K562 (cell line): ENCODE measurements around the gene DSCAM. TPM values are rescaled to one million over a fixed set of nuclear protein-coding genes. Genes with fewer than 3 reads are reported as not detected.

Source experiments
- ATAC-seq: fragments of 200-7000 bp; cut with Tn5 transposase; 3 replicates; pipeline ENCODE4 v1.9.1; 2020; ENCODE audit warnings: moderate library complexity
- BruUV-seq: library from RNA; stranded (reverse); fragments of 400-500 nt; replicated peaks from 2 replicates; lab custom pipeline; 2021; lab: Mats Ljungman, UMichigan
- CTCF ChIA-PET: fragments of 300-600 bp; formaldehyde crosslinking; extraction: SDS; loops from one replicate; lab custom pipeline; 2021; ENCODE audit warnings: low intra/inter-chr PET ratio; lab: Yijun Ruan, JAX
- POLR2A ChIA-PET: fragments of 300-600, 350-650 bp; sonication (Branson Sonifier 250); formaldehyde crosslinking; extraction: SDS; loops from one replicate; lab custom pipeline; 2021; ENCODE audit warnings: antibody characterized with exemption, inconsistent platforms; lab: Yijun Ruan, JAX
- DNase-seq, 4 experiments: peaks; one replicate each; pipeline versions ENCODE4 v3.0.0 to v3.0.0-alpha.2; 2011 to 2018; ENCODE audit warnings: low spot score in 3 of 4, mixed read lengths in 3 of 4; ENCODE audit errors: extremely low read depth in 1 of 4
- FAIRE-seq: peaks from 2 replicates; lab custom pipeline; 2011; peaks lifted over from hg19 to GRCh38; lab: Jason Lieb, UNC
- H2AFZ ChIP-seq: 2 replicates; pipeline ENCODE4 v1.6.0; 2011; ENCODE audit warnings: low read depth, low read length, control low read depth, inconsistent platforms
- H3K27ac ChIP-seq: fragments of 200-600 bp; 3 replicates; pipeline ENCODE4 v1.8.0; 2011; ENCODE audit warnings: low read depth, mild to moderate bottlenecking, control low read depth, inconsistent platforms, low read length, moderate library complexity, mixed read lengths; ENCODE audit errors: extremely low read depth
- H3K27me3 ChIP-seq, 2 experiments: fragments of 300-600 bp in 1 of 2; 2 replicates in 1 of 2; 3 replicates in 1 of 2; pipeline versions ENCODE4 v1.6.0 to v1.8.0; 2011; ENCODE audit warnings: inconsistent platforms in 2 of 2, low read length in 2 of 2, mild to moderate bottlenecking in 1 of 2, mixed read lengths in 1 of 2, moderate library complexity in 1 of 2; ENCODE audit not compliant: control insufficient read depth in 2 of 2, insufficient read depth in 2 of 2
- H3K36me3 ChIP-seq: fragments of 300-600 bp; 3 replicates; pipeline ENCODE4 v1.8.0; 2011; ENCODE audit warnings: mild to moderate bottlenecking, low read length, inconsistent platforms; ENCODE audit not compliant: control insufficient read depth, insufficient read depth
- H3K4me1 ChIP-seq, 2 experiments: fragments of 200-600 bp in 1 of 2; replicated peaks in 1 of 2; 2 replicates in 1 of 2; 3 replicates in 1 of 2; pipeline versions ENCODE4 v1.5.1 to v1.8.0; 2011; ENCODE audit warnings: inconsistent platforms in 2 of 2, low read length in 2 of 2, mild to moderate bottlenecking in 1 of 2, mixed read lengths in 1 of 2, moderate library complexity in 1 of 2; ENCODE audit not compliant: control insufficient read depth in 2 of 2, insufficient read depth in 2 of 2
- H3K4me2 ChIP-seq: 2 replicates; pipeline ENCODE4 v1.6.1; 2011; ENCODE audit warnings: low read length, control low read depth, inconsistent platforms, mixed read lengths; ENCODE audit not compliant: insufficient read depth
- H3K4me3 ChIP-seq: fragments of 200-600 bp; sonication (generic), shearing (Covaris generic); 2 replicates; pipeline ENCODE4 v1.5.1; 2016; ENCODE audit warnings: control low read depth, inconsistent platforms
- H3K79me2 ChIP-seq: fragments of 200-600 bp; 3 replicates; pipeline ENCODE4 v1.8.0; 2011; ENCODE audit warnings: low read length, inconsistent platforms; ENCODE audit not compliant: control insufficient read depth, insufficient read depth
- H3K9ac ChIP-seq, 2 experiments: 2 replicates each; pipeline versions ENCODE4 v1.6.0 to v1.6.1; 2011; ENCODE audit warnings: low read depth in 2 of 2, low read length in 2 of 2, control low read depth in 1 of 2, inconsistent platforms in 1 of 2, mild to moderate bottlenecking in 1 of 2, mixed read lengths in 1 of 2; ENCODE audit not compliant: insufficient read depth in 1 of 2
- H3K9me1 ChIP-seq: one replicate; pipeline ENCODE4 v1.6.0; 2011; ENCODE audit warnings: inconsistent platforms, mild to moderate bottlenecking, low read length, moderate library complexity; ENCODE audit not compliant: control insufficient read depth, insufficient read depth
- H3K9me3 ChIP-seq: replicated peaks from 2 replicates; pipeline ENCODE4 v1.5.1; 2011; ENCODE audit warnings: low read depth, low read length, inconsistent platforms; ENCODE audit not compliant: control insufficient read depth, insufficient read depth
- H4K20me1 ChIP-seq: replicated peaks from 2 replicates; pipeline ENCODE4 v1.6.1; 2011; ENCODE audit warnings: low read length, inconsistent platforms, mixed read lengths; ENCODE audit not compliant: control insufficient read depth, insufficient read depth
- BMI1 ChIP-seq: fragments of 150-350 bp; IDR thresholded peaks from 2 replicates; pipeline ENCODE4 v1.6.1; 2014; ENCODE audit warnings: low read length
- BRCA1 ChIP-seq, 2 experiments: fragments of 450-650 bp in 1 of 2; sonication (generic) in 1 of 2; formaldehyde crosslinking in 1 of 2; IDR thresholded peaks; 2 replicates each; pipeline versions ENCODE4 v1.5.0 to v1.6.1; 2017 to 2020; ENCODE audit warnings: mild to moderate bottlenecking in 1 of 2, missing genetic modification reagents in 1 of 2
- HNRNPH1 ChIP-seq: fragments of 200-400 bp; formaldehyde crosslinking; optimal IDR thresholded peaks from 2 replicates; pipeline ENCODE3; 2017; ENCODE audit warnings: low read depth, mild to moderate bottlenecking, low read length, moderate library complexity
- ILF3 ChIP-seq: fragments of 450-650 bp; IDR thresholded peaks from 2 replicates; pipeline ENCODE4 v1.6.1; 2018; ENCODE audit warnings: antibody characterized with exemption, mild to moderate bottlenecking, moderate library complexity, borderline replicate concordance
- KDM2B ChIP-seq: fragments of 250-450 bp; sonication (Bioruptor Pico); IDR thresholded peaks from 2 replicates; pipeline ENCODE4 v1.8.0; 2021; ENCODE audit warnings: mild to moderate bottlenecking, moderate library complexity
- L3MBTL2 ChIP-seq: fragments of 450-650 bp; IDR thresholded peaks from 2 replicates; pipeline ENCODE4 v1.6.1; 2016; ENCODE audit warnings: mild to moderate bottlenecking, moderate library complexity
- NFYB ChIP-seq: IDR thresholded peaks from 2 replicates; pipeline ENCODE4 v1.6.1; 2011; ENCODE audit warnings: mild to moderate bottlenecking, moderate library complexity; ENCODE audit not compliant: insufficient read length; ENCODE audit errors: extremely low read depth
- NR4A1 ChIP-seq, 2 experiments: fragments of 250-450 bp in 1 of 2; fragments of 450-650 bp in 1 of 2; sonication (Bioruptor Pico) in 1 of 2; IDR thresholded peaks; 2 replicates each; pipeline versions ENCODE4 v1.4.0 to v1.6.1; 2016 to 2020; ENCODE audit warnings: mild to moderate bottlenecking in 2 of 2, missing compliant biosample characterization in 1 of 2, missing genetic modification characterization in 1 of 2, moderate library complexity in 1 of 2
- RBM15 ChIP-seq: fragments of 200-400 bp; formaldehyde crosslinking; IDR thresholded peaks from 2 replicates; pipeline ENCODE4 v1.6.1; 2018; ENCODE audit warnings: mild to moderate bottlenecking, low read length, moderate library complexity; ENCODE audit not compliant: insufficient read depth
- SRF ChIP-seq, 2 experiments: fragments of 250-450, 450-650 bp in 1 of 2; sonication (Bioruptor Pico) in 1 of 2; sonication (generic) in 1 of 2; formaldehyde crosslinking; IDR thresholded peaks; 2 replicates each; pipeline versions ENCODE4 v1.5.0 to v1.5.1; 2020 to 2022; ENCODE audit warnings: mild to moderate bottlenecking in 1 of 2, missing genetic modification reagents in 1 of 2
- TBP ChIP-seq: optimal IDR thresholded peaks from 2 replicates; pipeline ENCODE3; 2011; ENCODE audit warnings: low read depth, low read length, improper control_type of control experiment
- ZNF12 ChIP-seq: sonication (generic); formaldehyde crosslinking; IDR thresholded peaks from 2 replicates; pipeline ENCODE4 v1.4.0; 2020; ENCODE audit warnings: mild to moderate bottlenecking, missing genetic modification reagents
- ZNF586 ChIP-seq: fragments of 450-650 bp; formaldehyde crosslinking; conservative IDR thresholded peaks from 2 replicates; pipeline ENCODE4 v1.4.0; 2020; ENCODE audit warnings: mild to moderate bottlenecking, moderate library complexity
- ZNF785 ChIP-seq: fragments of 250-450 bp; sonication (Bioruptor Pico); IDR thresholded peaks from 2 replicates; pipeline ENCODE4 v1.4.0; 2020; ENCODE audit warnings: mild to moderate bottlenecking
- ZNF79 ChIP-seq: fragments of 250-450 bp; sonication (Bioruptor Pico); IDR thresholded peaks from 2 replicates; pipeline ENCODE4 v1.4.0; 2020; ENCODE audit warnings: low read depth, mild to moderate bottlenecking, moderate library complexity
- WGBS: fragments of 100-300 bp; shearing (Covaris generic); methylation state at CpG from one replicate; pipeline ENCODE4 v1.1.6; 2016; ENCODE audit warnings: low coverage, mixed read lengths; ENCODE audit not compliant: insufficient coverage; ENCODE audit errors: missing lambda C conversion rate; 5-methylcytosine and 5-hydroxymethylcytosine counted together
- in situ Hi-C: fragments of 300-500 bp; cut with MboI; formaldehyde crosslinking; loops from 4 replicates; pipeline ENCODE4 v1.15.0; 2018; ENCODE audit warnings: inconsistent platforms, mixed read lengths
- intact Hi-C: fragments of 100-400 bp; cut with micrococcal nuclease; formaldehyde crosslinking; loops from 2 replicates; pipeline ENCODE4 v1.14.2; 2022
- polyA plus RNA-seq, 8 experiments: library from polyadenylated mRNA; depleted of rRNA in 4 of 8; stranded (reverse) in 5 of 8; unstranded in 3 of 8; fragments of >200 nt; fragmentation: Nextera tagmentation in 2 of 8; fragmentation: Illumina TruSeq in 1 of 8; extraction: Ambion mirVana in 2 of 8; extraction: Trizol in 1 of 8; gene quantifications; 2 replicates each; pipeline versions ENCODE4 v1.2.1 to v1.2.3, GENCODE V29; 2011 to 2014; ENCODE audit warnings: inconsistent platforms in 1 of 8, missing spikeins in 1 of 8
- total RNA-seq, 7 experiments: library from RNA; depleted of rRNA in 6 of 7; stranded (reverse); fragments of >200 nt in 6 of 7; fragmentation: Illumina TruSeq in 2 of 7; extraction: Trizol in 2 of 7; gene quantifications; 2 replicates each; pipeline versions ENCODE4 v1.2.1 to v1.2.3, GENCODE V29; 2011 to 2021; ENCODE audit warnings: low replicate concordance in 1 of 7
- TF ChIP-seq, protein P1 (sequence below): fragments of 250-450 bp; sonication (Bioruptor Pico); IDR thresholded peaks from 2 replicates; pipeline ENCODE4 v1.4.0; 2020
- TF ChIP-seq, protein P2 (sequence below): sonication (generic); formaldehyde crosslinking; IDR thresholded peaks from 2 replicates; pipeline ENCODE4 v1.8.1; 2023; ENCODE audit warnings: mild to moderate bottlenecking, missing genetic modification reagents
- TF ChIP-seq, protein P3 (sequence below): sonication (generic); formaldehyde crosslinking; IDR thresholded peaks from 2 replicates; pipeline ENCODE4 v1.8.1; 2022; ENCODE audit warnings: missing genetic modification reagents

The DSCAM gene
- total and polyA plus RNA-seq, 9 of the 15 experiments (the other 6 are each of a cell fraction or from before 2014, with no cell fraction given) = not detected

DNA sequence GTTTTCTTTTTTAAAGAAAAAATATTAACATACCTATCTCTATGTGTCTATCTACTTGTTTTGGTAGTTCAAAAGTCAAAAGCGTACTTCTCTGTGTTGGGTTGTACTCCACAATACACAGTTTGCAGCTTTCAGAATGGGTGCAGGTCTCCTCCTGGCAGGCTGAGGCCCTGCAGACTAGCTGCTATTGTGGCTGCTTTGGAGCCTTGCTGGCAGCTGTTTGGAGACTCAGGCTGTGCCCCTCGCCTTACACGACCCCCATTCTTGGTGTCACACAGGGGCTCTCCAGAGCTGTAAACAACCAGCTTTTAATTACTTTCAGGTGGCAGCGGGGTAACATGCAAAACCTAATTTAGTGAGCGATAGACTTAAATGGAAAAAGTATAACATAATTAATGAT, 160.4 kb downstream of the DSCAM start (continued):
- TF ChIP-seq ZNF12 (CRISPR knock-in tag) (no peak), KDM2B (no peak), BMI1 (no peak)
- TF ChIP-seq, protein P1, sequence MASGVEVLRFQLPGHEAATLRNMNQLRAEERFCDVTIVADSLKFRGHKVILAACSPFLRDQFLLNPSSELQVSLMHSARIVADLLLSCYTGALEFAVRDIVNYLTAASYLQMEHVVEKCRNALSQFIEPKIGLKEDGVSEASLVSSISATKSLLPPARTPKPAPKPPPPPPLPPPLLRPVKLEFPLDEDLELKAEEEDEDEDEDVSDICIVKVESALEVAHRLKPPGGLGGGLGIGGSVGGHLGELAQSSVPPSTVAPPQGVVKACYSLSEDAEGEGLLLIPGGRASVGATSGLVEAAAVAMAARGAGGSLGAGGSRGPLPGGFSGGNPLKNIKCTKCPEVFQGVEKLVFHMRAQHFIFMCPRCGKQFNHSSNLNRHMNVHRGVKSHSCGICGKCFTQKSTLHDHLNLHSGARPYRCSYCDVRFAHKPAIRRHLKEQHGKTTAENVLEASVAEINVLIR (CRISPR knock-in tag) = no peak

DNA sequence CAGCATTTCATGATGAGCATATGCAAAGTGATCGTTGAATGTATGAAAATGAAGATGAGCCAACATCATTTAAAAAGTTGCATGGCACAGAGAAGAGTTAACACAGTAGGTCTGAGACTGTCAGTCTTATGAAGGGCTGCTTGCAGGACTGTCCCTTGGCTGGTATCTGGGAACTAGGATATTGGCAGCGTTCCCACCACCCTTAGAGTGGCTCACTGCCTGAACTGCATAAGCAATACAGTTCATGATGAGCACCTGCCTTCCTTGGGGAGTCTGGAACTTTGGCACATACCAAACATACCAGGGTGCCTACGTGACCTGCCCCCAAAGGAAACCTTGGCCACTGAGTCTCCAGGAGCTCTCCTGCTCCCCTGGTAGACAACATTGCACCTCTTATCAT, 161.8 kb downstream of the DSCAM start:
- Histone ChIP-seq H3K9me3 (no peaks in the 10 kb centered on the region; the same call in 1 of the 2 replicates), H3K9me1 (no peaks in the 10 kb centered on the region), H3K79me2 (no peaks in the 10 kb centered on the region), H3K27ac (no peak overlapping the region), H3K36me3 (no peaks in the 10 kb centered on the region), H3K4me3 (no peak overlapping the region), H3K27me3 (no peaks in the 10 kb centered on the region), H3K9ac (no peak overlapping the region), H3K4me1 (no peaks in the 10 kb centered on the region), H4K20me1 (no peaks in the 10 kb centered on the region), H3K4me2 (no peak overlapping the region), H2AFZ (no peak overlapping the region)
- 0% methylated on average over 3 of the region's 3 CpGs for WGBS
- no peak for FAIRE-seq
- no TSS peak for BruUV-seq
- ChIA-PET POLR2A (no interaction called here), CTCF (no interaction called here)
- no peak for ATAC-seq
- intact Hi-C loops = no loop called here
- no peak for DNase-seq
- in situ Hi-C loops = no loop called here
- no peak for TF ChIP-seq ZNF785 (CRISPR knock-in tag)
- TF ChIP-seq TBP = no peak
- no peak for TF ChIP-seq ILF3
- no peak for TF ChIP-seq RBM15
- no peak for TF ChIP-seq ZNF586 (CRISPR knock-in tag)
- TF ChIP-seq SRF (CRISPR knock-in tag; IDR thresholded peaks at IDR 0.05) = no peak
- TF ChIP-seq, protein P2, sequence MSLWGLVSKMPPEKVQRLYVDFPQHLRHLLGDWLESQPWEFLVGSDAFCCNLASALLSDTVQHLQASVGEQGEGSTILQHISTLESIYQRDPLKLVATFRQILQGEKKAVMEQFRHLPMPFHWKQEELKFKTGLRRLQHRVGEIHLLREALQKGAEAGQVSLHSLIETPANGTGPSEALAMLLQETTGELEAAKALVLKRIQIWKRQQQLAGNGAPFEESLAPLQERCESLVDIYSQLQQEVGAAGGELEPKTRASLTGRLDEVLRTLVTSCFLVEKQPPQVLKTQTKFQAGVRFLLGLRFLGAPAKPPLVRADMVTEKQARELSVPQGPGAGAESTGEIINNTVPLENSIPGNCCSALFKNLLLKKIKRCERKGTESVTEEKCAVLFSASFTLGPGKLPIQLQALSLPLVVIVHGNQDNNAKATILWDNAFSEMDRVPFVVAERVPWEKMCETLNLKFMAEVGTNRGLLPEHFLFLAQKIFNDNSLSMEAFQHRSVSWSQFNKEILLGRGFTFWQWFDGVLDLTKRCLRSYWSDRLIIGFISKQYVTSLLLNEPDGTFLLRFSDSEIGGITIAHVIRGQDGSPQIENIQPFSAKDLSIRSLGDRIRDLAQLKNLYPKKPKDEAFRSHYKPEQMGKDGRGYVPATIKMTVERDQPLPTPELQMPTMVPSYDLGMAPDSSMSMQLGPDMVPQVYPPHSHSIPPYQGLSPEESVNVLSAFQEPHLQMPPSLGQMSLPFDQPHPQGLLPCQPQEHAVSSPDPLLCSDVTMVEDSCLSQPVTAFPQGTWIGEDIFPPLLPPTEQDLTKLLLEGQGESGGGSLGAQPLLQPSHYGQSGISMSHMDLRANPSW = no peak
- TF ChIP-seq HNRNPH1 = no peak
- TF ChIP-seq BRCA1 (IDR thresholded peaks at IDR 0.05) = no peak
- TF ChIP-seq BRCA1 (CRISPR knock-in tag; IDR thresholded peaks at IDR 0.05) = no peak
- TF ChIP-seq L3MBTL2 = no peak
- no peak for TF ChIP-seq NFYB
- no peak for TF ChIP-seq ZNF79
- no peak for TF ChIP-seq NR4A1 (CRISPR knock-in tag; IDR thresholded peaks at IDR 0.05)
- TF ChIP-seq NR4A1 (tag; IDR thresholded peaks at IDR 0.05) = no peak
- TF ChIP-seq, protein P3, sequence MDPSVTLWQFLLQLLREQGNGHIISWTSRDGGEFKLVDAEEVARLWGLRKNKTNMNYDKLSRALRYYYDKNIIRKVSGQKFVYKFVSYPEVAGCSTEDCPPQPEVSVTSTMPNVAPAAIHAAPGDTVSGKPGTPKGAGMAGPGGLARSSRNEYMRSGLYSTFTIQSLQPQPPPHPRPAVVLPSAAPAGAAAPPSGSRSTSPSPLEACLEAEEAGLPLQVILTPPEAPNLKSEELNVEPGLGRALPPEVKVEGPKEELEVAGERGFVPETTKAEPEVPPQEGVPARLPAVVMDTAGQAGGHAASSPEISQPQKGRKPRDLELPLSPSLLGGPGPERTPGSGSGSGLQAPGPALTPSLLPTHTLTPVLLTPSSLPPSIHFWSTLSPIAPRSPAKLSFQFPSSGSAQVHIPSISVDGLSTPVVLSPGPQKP = no peak
